Panc1 (cell line): Measurements from ENCODE around the gene BIRC7. TPM values are rescaled to one million over a fixed set of nuclear protein-coding genes. Genes with fewer than 3 reads are reported as not detected.

Source experiments
- ATAC-seq: fragments of 200-7000 bp; cut with Tn5 transposase; 2 replicates; pipeline ENCODE4 v1.9.1; 2020; ENCODE audit warnings: mild to moderate bottlenecking, moderate library complexity
- BruUV-seq: library from RNA; stranded (reverse); fragments of 400-500 nt; replicated peaks from 2 replicates; lab custom pipeline; 2021; lab: Mats Ljungman, UMichigan
- CTCF ChIA-PET: fragments of 300-600 bp; sonication (Branson Sonifier 250); formaldehyde crosslinking; loops from one replicate; lab custom pipeline; 2022; ENCODE audit warnings: antibody characterized with exemption; lab: Charles Lee
- POLR2A ChIA-PET: fragments of 300-600 bp; sonication (Branson Sonifier 250); formaldehyde crosslinking; loops from one replicate; lab custom pipeline; 2022; ENCODE audit warnings: antibody characterized with exemption; lab: Charles Lee
- DNase-seq: peaks from one replicate; pipeline ENCODE4 v3.0.0-alpha.2; 2010; ENCODE audit warnings: low read depth, low spot score
- H3K27ac ChIP-seq: 2 replicates; pipeline ENCODE4 v1.5.1; 2011; ENCODE audit warnings: mild to moderate bottlenecking, low read length, inconsistent platforms
- H3K27me3 ChIP-seq: fragments of 200-500 bp; sonication (Bioruptor generic); 2 replicates; pipeline ENCODE4 v1.6.0; 2014; ENCODE audit warnings: low read length, inconsistent platforms; ENCODE audit not compliant: control insufficient read depth, insufficient read depth
- H3K36me3 ChIP-seq: fragments of 200-500 bp; sonication (Bioruptor generic); 2 replicates; pipeline ENCODE4 v1.5.1; 2014; ENCODE audit warnings: inconsistent platforms, mild to moderate bottlenecking, low read length, moderate library complexity; ENCODE audit not compliant: control insufficient read depth, insufficient read depth
- H3K4me1 ChIP-seq: 2 replicates; pipeline ENCODE4 v1.5.1; 2011; ENCODE audit warnings: inconsistent platforms, mild to moderate bottlenecking, low read length, moderate library complexity; ENCODE audit not compliant: control insufficient read depth, insufficient read depth
- H3K4me3 ChIP-seq, 2 experiments: 2 replicates each; pipeline ENCODE4 v1.5.1; 2011 to 2012; ENCODE audit warnings: low read depth in 2 of 2, low read length in 2 of 2, mild to moderate bottlenecking in 2 of 2, inconsistent platforms in 1 of 2, moderate library complexity in 1 of 2
- H3K9me3 ChIP-seq: fragments of 200-500 bp; sonication (Bioruptor generic); 2 replicates; pipeline ENCODE4 v1.5.1; 2014; ENCODE audit warnings: low read depth, mild to moderate bottlenecking, inconsistent platforms, low read length, moderate library complexity; ENCODE audit not compliant: control insufficient read depth, insufficient read depth
- CTCF ChIP-seq: fragments of 450-650 bp; IDR thresholded peaks from 2 replicates; pipeline ENCODE4 v1.5.1; 2017; ENCODE audit warnings: mild to moderate bottlenecking
- POLR2AphosphoS5 ChIP-seq: IDR thresholded peaks from 2 replicates; pipeline ENCODE4 v1.6.1; 2012; ENCODE audit warnings: mild to moderate bottlenecking, low read depth, low read length, moderate library complexity
- REST ChIP-seq, 2 experiments: IDR thresholded peaks; 2 replicates each; pipeline ENCODE4 v1.6.1; 2011 to 2012; ENCODE audit warnings: low read depth in 2 of 2, control low read depth in 1 of 2, low read length in 1 of 2, mild to moderate bottlenecking in 1 of 2, moderate library complexity in 1 of 2; ENCODE audit not compliant: insufficient read depth in 1 of 2
- SIN3A ChIP-seq: IDR thresholded peaks from 2 replicates; pipeline ENCODE4 v1.6.1; 2012; ENCODE audit warnings: low read depth, mild to moderate bottlenecking, low read length, moderate library complexity, borderline replicate concordance; ENCODE audit not compliant: insufficient read depth
- TCF7L2 ChIP-seq: IDR thresholded peaks from 2 replicates; pipeline ENCODE4 v1.6.1; 2011; ENCODE audit warnings: mild to moderate bottlenecking, low read depth, low read length, inconsistent platforms
- in situ Hi-C: cut with HindIII; loops from 2 replicates; pipeline ENCODE4 v1.10.0; 2016; ENCODE audit warnings: low sequenced_read_pairs, low pct_unique_long_range_greater_than_20kb
- intact Hi-C: fragments of 100-400 bp; cut with micrococcal nuclease; formaldehyde crosslinking; loops from one replicate; pipeline ENCODE4 v1.10.0; 2022; ENCODE audit not compliant: unreplicated experiment
- total RNA-seq: library from RNA; stranded (reverse); gene quantifications from one replicate; pipeline ENCODE4 v1.2.1, GENCODE V29; 2021; ENCODE audit not compliant: unreplicated experiment

BIRC7 gene
- total RNA-seq, 1 experiment from 2014 or later, result 9.0 TPM

GRCh38 chr20:63214514-63214913 lies 21.2 kb upstream of the BIRC7 start:
- no peak for DNase-seq
- POLR2A ChIA-PET, result no interaction called here
- no peak for ATAC-seq
- H3K4me1 ChIP-seq, result peaks cover 12% of the 10 kb centered on the region
- no peaks in the 10 kb centered on the region for H3K9me3 ChIP-seq
- peaks cover 17% of the 10 kb centered on the region for H3K36me3 ChIP-seq
- peak overlapping the region; percentile 86 to 97 for H3K4me3 ChIP-seq
- no TSS peak for BruUV-seq
- TF ChIP-seq TCF7L2 (no peak), CTCF (no peak), REST (IDR thresholded peaks at IDR 0.05; ENCODE audit: insufficient read depth in 1 of 2, low read depth in 2 of 2, low read length in 1 of 2) (no peak), POLR2AphosphoS5 (no peak), SIN3A (no peak)
- peak overlapping the region; percentile 86 for H3K27ac ChIP-seq
- in situ Hi-C loops (no loop called here), intact Hi-C loops (no loop called here)
- H3K27me3 ChIP-seq, result no peaks in the 10 kb centered on the region
- CTCF ChIA-PET, result interaction anchor here (0.6 to 1.0 kb wide), 2 partner anchors 40 to 242 kb away, joined by 3 read pairs; no protein-coding TSS in a partner anchor

GRCh38 chr20:63215101-63216040 lies 20.3 kb upstream of the BIRC7 start:
- ATAC-seq (peak; percentile 26), DNase-seq (no peak)
- in situ Hi-C loops, result no loop called here
- Histone ChIP-seq H3K36me3 (peaks cover 17% of the 10 kb centered on the region), H3K4me1 (peaks cover 12% of the 10 kb centered on the region), H3K27ac (peak overlapping the region; percentile 86), H3K4me3 (peak overlapping the region; percentile 86 to 97), H3K27me3 (no peaks in the 10 kb centered on the region), H3K9me3 (no peaks in the 10 kb centered on the region)
- TF ChIP-seq POLR2AphosphoS5 (no peak), CTCF (peak; percentile 21; the same call in 1 of the 2 replicates)
- POLR2A ChIA-PET, result no interaction called here
- TSS peak; percentile 78 for BruUV-seq
- intact Hi-C loops, result no loop called here
- CTCF ChIA-PET, result interaction anchor here (1.0 kb wide), 1 partner anchor 243 kb away, joined by 3 read pairs; no protein-coding TSS in a partner anchor
